Measurements from ENCODE around the gene OR56A1. TPM values are rescaled to one million over a fixed set of nuclear protein-coding genes. Genes with fewer than 3 reads are reported as not detected.

OR56A1 gene
- total RNA-seq, 1 experiment from 2014 or later = not detected

- no peaks in the 10 kb centered on the region for H3K4me1 ChIP-seq (ENCODE audit: control insufficient read depth, insufficient read depth, low read length)
- no TSS peak for BruUV-seq (replicated peaks)
Measured at GRCh38 chr11:5992150-5992549, 38.4 kb downstream of the OR56A1 start.

GRCh38 chr11:5989203-5989602 is 41.4 kb downstream of the OR56A1 start:
- no peaks in the 10 kb centered on the region for H3K4me1 ChIP-seq (ENCODE audit: control insufficient read depth, insufficient read depth, low read length)
- no peaks in the 10 kb centered on the region for H3K9me3 ChIP-seq (ENCODE audit: control insufficient read depth, insufficient read depth, low read depth, low read length)
- in situ Hi-C loops (cut with HindIII; ENCODE audit: low pct_unique_long_range_greater_than_20kb, low sequenced_read_pairs) (no loop called here), intact Hi-C loops (cut with micrococcal nuclease; ENCODE audit: unreplicated experiment) (no loop called here)
- CTCF ChIA-PET = no interaction called here
- H3K36me3 ChIP-seq (ENCODE audit: control insufficient read depth, insufficient read depth, low read length) = no peaks in the 10 kb centered on the region
- no TSS peak for BruUV-seq (replicated peaks)
- POLR2A ChIA-PET = no interaction called here
- TF ChIP-seq CTCF (IDR thresholded peaks at IDR 0.05) (no peak), REST (IDR thresholded peaks at IDR 0.05; ENCODE audit: insufficient read depth in 1 of 2, low read depth in 2 of 2, low read length in 1 of 2) (no peak), TCF7L2 (IDR thresholded peaks at IDR 0.05; ENCODE audit: low read depth, low read length) (no peak)
- ATAC-seq = no peak
- H3K27ac ChIP-seq (ENCODE audit: low read length) = no peak overlapping the region
- DNase-seq (ENCODE audit: low read depth, low spot score) = no peak
- peaks cover 4% of the 10 kb centered on the region for H3K27me3 ChIP-seq (ENCODE audit: control insufficient read depth, insufficient read depth, low read length)
- no peak overlapping the region for H3K4me3 ChIP-seq (ENCODE audit: low read depth in 2 of 2, low read length in 2 of 2)

More at GRCh38 chr11:5992150-5992549, 38.4 kb downstream of the OR56A1 start:
- Histone ChIP-seq H3K27me3 (ENCODE audit: control insufficient read depth, insufficient read depth, low read length) (peaks cover 4% of the 10 kb centered on the region), H3K27ac (ENCODE audit: low read length) (no peak overlapping the region), H3K9me3 (ENCODE audit: control insufficient read depth, insufficient read depth, low read depth, low read length) (no peaks in the 10 kb centered on the region), H3K36me3 (ENCODE audit: control insufficient read depth, insufficient read depth, low read length) (no peaks in the 10 kb centered on the region), H3K4me3 (ENCODE audit: low read depth in 2 of 2, low read length in 2 of 2) (no peak overlapping the region)
- ChIA-PET CTCF (interaction anchor here (0.5 to 1.1 kb wide), 3 partner anchors 309 to 1851 kb away, joined by 3 to 5 read pairs (median 4); partner anchors contain the start of gene CAVIN3), POLR2A (no interaction called here)
- intact Hi-C loops (cut with micrococcal nuclease; ENCODE audit: unreplicated experiment) = no loop called here
- DNase-seq (ENCODE audit: low read depth, low spot score) (no peak), ATAC-seq (no peak)
- in situ Hi-C loops (cut with HindIII; ENCODE audit: low pct_unique_long_range_greater_than_20kb, low sequenced_read_pairs) = no loop called here
- TF ChIP-seq TCF7L2 (IDR thresholded peaks at IDR 0.05; ENCODE audit: low read depth, low read length) = no peak
- TF ChIP-seq REST (IDR thresholded peaks at IDR 0.05; ENCODE audit: insufficient read depth in 1 of 2, low read depth in 2 of 2, low read length in 1 of 2) = no peak
- no peak for TF ChIP-seq CTCF (IDR thresholded peaks at IDR 0.05)
- TF ChIP-seq SIN3A (IDR thresholded peaks at IDR 0.05; ENCODE audit: borderline replicate concordance, insufficient read depth, low read depth, low read length) = no peak
- TF ChIP-seq POLR2AphosphoS5 (IDR thresholded peaks at IDR 0.05; ENCODE audit: low read depth, low read length) = no peak
